ENCODE data around the gene TXNRD2.

TXNRD2 gene

GRCh38 chr22:19866665-19867009 is 75.0 kb downstream of the TXNRD2 start:
- in situ Hi-C loops (cut with MboI; ENCODE audit: low sequenced_read_pairs): no loop called here

DNA sequence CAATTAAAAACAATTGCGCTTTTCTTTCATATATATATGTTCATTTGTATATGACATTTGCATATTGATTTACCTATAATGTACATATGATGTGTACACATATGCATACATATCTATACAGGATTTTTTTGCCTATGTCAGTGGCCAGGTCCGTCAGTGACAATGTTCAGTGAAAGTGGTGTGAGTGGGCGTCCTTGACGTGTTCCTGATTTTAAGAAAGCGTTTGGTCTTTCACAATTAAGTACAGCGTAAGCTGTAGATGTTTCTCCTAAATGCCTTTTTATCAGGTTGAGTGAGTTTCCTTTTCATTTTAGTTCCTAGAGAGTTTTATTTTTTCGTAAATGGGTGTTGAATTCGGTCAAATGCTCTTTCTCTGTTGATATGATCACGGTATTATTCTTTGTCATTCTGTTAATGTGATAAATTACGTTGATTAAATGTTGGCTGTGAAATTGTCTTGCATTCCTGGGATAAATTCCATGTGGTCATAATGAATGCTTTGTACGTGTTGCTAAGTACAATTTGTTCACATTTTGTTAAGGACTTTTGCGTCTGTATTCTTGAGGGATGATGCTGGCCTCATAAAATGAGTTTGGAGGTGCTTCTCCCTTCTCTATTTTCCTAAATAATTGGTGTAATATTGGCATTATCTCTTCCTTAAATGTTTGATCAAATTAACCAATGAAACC is 76.3 kb downstream of the TXNRD2 start:
- in situ Hi-C loops (cut with MboI; ENCODE audit: low sequenced_read_pairs): no loop called here

- in situ Hi-C loops (cut with MboI; ENCODE audit: low sequenced_read_pairs): no loop called here
Measured at GRCh38 chr22:19864538-19865106, 77.0 kb downstream of the TXNRD2 start.

GRCh38 chr22:19863571-19863970 is 78.0 kb downstream of the TXNRD2 start:
- in situ Hi-C loops (cut with MboI; ENCODE audit: low sequenced_read_pairs): no loop called here

GRCh38 chr22:19862619-19863246 is 78.9 kb downstream of the TXNRD2 start:
- in situ Hi-C loops (cut with MboI; ENCODE audit: low sequenced_read_pairs): no loop called here

GRCh38 chr22:19859861-19860510 is 81.6 kb downstream of the TXNRD2 start:
- in situ Hi-C loops (cut with MboI; ENCODE audit: low sequenced_read_pairs): no loop called here

DNA sequence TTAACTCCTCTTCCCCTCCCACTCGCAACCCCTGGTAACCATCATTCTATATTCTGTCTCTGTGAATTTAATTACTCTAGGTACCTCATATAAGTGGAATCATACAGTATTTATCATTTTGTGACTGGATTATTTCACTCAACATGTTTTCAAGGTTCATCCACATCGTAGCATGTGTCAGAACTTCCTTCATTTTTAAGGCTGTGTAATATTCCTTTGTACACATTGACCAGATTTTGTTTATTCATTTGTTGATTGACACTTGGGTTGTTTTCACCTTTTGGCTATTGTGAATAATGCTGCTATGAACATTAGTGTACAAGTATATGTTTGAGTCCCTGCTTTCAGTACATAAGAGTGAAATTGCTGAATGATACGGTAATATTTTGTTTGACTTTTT is 84.2 kb downstream of the TXNRD2 start:
- in situ Hi-C loops (cut with MboI; ENCODE audit: low sequenced_read_pairs): no loop called here

GRCh38 chr22:19855504-19856409 is 85.9 kb downstream of the TXNRD2 start:
- in situ Hi-C loops (cut with MboI; ENCODE audit: low sequenced_read_pairs): no loop called here

GRCh38 chr22:19854778-19855503 is 86.7 kb downstream of the TXNRD2 start, which contains the start of the genes GNB1L and RTL10:
GNB1L (minus strand) TSS chr22:19854874; CDS start chr22:19821355, 33,519 bp downstream.
RTL10 (minus strand) TSS chr22:19854874; CDS start chr22:19852261, 2,613 bp downstream.
- in situ Hi-C loops (cut with MboI; ENCODE audit: low sequenced_read_pairs): no loop called here

DNA sequence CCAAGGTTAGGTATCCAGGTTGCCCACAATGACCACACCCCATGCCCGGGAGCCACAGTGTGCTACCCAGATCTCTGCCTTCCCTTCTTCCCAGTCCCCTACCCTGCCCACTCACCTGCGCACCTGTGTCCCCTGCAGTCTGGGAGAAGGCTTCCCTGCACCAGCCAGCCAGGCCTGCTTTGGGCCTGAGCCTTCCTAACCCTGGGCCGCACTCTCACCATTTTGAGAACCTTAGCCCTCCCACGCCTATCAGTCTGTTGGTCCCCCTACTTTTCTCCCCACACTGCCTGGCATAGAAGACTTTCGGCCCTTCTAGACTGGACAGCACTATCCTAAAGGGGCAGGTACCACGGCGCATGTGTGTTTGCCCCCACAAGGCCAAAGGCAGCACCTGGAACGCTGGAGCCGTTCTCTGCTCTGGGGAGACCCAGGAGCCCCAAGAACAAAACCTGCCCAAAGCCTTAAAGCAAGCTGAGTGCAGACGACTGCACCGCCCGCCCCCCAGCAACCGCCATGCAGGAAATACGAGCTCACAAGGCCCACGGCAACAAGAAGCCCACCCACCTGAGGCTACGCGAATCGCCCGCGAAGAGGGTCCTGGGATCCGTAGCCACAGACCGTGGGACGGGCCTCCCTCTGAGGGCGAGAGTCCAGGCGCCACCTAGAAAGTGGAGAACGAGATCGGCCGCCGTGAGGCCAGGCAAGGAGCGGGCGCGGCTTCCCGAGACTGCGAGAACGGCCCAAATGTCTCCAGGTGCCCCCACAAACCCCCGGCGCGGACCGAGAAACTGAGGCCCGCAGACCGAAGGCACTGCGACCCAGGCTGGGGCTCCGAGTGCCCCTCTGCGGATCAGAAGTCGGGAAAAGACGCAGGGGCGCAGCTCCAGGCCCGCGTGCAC is 87.5 kb downstream of the TXNRD2 start:
- in situ Hi-C loops (cut with MboI; ENCODE audit: low sequenced_read_pairs): no loop called here

GRCh38 chr22:19853058-19853878 is 88.3 kb downstream of the TXNRD2 start:
- in situ Hi-C loops (cut with MboI; ENCODE audit: low sequenced_read_pairs): no loop called here

DNA sequence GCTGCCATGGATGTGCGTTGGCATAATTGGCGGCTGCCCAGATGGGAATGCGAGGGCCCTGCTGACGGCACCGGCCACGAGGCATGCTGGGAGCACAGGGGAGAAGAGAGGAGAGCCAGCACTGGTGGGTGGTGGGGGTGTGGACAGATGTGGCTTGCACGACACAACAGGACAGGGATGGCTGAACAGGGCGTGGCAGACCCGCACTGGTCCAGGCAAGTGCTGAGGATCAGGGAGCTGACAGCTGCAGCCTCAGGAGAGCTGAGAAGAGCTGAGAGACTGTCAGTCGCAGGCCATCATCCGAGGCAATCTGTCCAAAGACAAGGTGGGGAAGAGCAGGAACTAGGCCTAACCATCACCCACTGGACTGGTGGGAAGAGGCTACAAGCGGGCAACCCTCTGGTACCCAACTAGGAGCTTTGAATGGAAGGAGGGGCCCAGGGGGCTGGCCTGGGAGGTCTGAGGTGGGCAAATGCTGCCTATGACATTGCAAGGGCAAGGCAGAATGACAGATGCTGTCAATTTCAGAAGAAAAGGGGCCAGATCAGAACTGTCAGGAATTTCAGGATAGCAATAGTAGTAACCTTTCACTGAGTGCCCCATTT is 89.3 kb downstream of the TXNRD2 start:
- in situ Hi-C loops (cut with MboI; ENCODE audit: low sequenced_read_pairs): no loop called here

- in situ Hi-C loops (cut with MboI; ENCODE audit: low sequenced_read_pairs): no loop called here
Measured at GRCh38 chr22:19851291-19852176, 90.1 kb downstream of the TXNRD2 start.

- in situ Hi-C loops (cut with MboI; ENCODE audit: low sequenced_read_pairs): no loop called here
Measured at GRCh38 chr22:19850763-19851109, 90.9 kb downstream of the TXNRD2 start.

- in situ Hi-C loops (cut with MboI; ENCODE audit: low sequenced_read_pairs): no loop called here
Measured at GRCh38 chr22:19849835-19850762, 91.5 kb downstream of the TXNRD2 start.
